ENCODE measurements around the gene EIF5B.

EIF5B gene

DNA sequence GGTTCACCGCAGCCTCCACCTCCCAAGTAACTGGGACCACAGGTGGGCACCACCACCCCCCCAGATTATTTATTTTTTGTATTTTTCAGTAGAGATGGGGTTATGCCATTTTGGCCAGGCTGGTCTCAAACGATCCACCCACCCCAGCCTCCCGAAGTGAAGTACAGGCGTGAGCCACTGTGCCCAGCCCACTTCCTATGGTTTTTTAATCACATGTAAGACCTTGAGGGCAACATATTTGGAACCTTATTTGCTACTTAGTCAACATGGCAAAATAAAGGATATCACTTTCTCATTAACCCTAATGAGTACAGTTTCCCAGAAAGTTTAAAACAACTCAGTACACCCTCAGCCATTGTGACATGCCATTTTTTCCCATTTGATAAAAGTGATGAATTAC lies 64.7 kb downstream of the EIF5B start:
- DNase-seq (ENCODE audit: low read depth) = no peak
- TF ChIP-seq, protein P1, sequence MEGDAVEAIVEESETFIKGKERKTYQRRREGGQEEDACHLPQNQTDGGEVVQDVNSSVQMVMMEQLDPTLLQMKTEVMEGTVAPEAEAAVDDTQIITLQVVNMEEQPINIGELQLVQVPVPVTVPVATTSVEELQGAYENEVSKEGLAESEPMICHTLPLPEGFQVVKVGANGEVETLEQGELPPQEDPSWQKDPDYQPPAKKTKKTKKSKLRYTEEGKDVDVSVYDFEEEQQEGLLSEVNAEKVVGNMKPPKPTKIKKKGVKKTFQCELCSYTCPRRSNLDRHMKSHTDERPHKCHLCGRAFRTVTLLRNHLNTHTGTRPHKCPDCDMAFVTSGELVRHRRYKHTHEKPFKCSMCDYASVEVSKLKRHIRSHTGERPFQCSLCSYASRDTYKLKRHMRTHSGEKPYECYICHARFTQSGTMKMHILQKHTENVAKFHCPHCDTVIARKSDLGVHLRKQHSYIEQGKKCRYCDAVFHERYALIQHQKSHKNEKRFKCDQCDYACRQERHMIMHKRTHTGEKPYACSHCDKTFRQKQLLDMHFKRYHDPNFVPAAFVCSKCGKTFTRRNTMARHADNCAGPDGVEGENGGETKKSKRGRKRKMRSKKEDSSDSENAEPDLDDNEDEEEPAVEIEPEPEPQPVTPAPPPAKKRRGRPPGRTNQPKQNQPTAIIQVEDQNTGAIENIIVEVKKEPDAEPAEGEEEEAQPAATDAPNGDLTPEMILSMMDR (conservative IDR thresholded peaks at IDR 0.05; ENCODE audit: low read depth, low read length) = no peak
- H3K4me3 ChIP-seq (ENCODE audit: low read length) = no peak overlapping the region

DNA sequence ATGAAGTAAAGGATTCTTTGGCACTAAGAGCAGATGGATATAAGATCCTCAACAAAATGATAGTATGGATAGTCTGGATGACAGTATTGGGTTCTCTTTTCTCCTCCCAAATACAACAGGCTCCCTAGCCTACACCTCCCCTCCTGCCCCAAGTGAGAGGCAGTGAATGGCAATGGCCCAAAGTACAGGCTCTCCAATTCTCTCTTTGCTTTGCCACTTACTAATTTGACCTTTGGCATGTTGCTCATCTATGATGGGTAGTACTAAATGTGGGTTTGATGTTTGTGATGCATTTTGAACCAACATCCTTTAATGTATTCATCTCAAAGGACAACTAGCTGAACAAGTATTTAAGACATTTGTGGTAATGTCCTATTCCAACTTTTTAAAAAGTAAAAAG lies 65.9 kb downstream of the EIF5B start:
- TF ChIP-seq, protein P1 (conservative IDR thresholded peaks at IDR 0.05; ENCODE audit: low read depth, low read length) = no peak
- no peak for DNase-seq (ENCODE audit: low read depth)

DNA sequence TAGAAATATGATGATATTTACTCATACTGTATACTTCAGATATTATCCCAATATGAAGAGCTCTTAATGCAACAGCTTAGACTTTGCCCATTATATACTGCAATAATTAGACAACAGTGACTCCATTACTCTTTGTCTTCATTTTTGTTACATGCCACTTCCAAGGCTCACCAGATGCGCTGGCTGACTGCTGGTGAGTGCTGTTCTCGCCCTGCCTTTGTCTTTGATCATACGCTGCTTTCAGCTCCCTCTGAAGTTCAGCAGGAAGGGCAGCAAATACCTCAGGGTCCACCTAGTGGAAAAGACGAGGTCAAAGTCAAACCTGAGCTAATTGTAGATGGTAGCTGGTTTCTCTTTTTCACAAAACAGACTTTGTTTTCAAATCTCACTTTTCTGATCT lies 66.3 kb downstream of the EIF5B start:
- TF ChIP-seq, protein P1 (conservative IDR thresholded peaks at IDR 0.05; ENCODE audit: low read depth, low read length) = peak; percentile 44

More for the DNA sequence above, 65.9 kb downstream of the EIF5B start:
- H3K4me3 ChIP-seq (ENCODE audit: low read length) = no peak overlapping the region

DNA sequence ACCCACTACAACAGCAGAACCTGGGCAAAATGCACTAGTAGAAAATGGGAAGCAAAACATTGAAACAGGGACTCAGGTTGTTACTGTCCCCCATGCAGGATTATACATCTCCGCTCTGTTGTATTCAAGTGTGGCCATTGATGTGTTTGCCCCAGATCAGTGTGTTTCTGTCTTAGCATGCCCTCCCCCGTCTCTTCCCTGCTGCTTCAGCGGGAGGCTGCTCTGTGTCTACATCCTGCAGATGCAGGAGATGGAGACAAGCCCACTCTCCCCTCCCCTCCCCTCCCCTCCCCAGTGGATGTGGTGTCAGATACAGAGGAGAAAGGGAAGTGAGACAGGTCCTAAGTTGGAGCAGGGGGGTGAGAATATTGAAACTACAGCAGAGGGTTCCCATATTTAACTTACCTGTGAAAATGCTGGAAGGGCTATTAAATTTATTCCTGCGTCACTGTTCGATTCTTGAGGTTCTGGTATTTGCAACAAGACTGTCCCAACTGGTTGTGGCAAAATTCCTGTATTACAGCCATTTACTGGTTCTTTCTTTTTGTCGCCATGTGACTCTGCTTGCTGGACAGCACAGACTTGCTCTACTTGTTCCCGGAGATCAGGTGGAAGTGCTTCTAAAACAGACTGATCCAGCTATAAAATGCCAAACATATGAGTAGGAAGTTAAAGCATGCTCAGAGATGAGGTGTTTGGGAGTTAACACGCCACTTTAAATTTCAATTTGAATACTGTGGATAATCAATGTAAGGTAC lies 67.0 kb downstream of the EIF5B start:
- DNase-seq (ENCODE audit: low read depth) = no peak
- no peak overlapping the region for H3K4me3 ChIP-seq (ENCODE audit: low read length)
- TF ChIP-seq, protein P1 (conservative IDR thresholded peaks at IDR 0.05; ENCODE audit: low read depth, low read length) = no peak

More for the DNA sequence above, 66.3 kb downstream of the EIF5B start:
- DNase-seq (ENCODE audit: low read depth) = no peak
- H3K4me3 ChIP-seq (ENCODE audit: low read length) = no peak overlapping the region

DNA sequence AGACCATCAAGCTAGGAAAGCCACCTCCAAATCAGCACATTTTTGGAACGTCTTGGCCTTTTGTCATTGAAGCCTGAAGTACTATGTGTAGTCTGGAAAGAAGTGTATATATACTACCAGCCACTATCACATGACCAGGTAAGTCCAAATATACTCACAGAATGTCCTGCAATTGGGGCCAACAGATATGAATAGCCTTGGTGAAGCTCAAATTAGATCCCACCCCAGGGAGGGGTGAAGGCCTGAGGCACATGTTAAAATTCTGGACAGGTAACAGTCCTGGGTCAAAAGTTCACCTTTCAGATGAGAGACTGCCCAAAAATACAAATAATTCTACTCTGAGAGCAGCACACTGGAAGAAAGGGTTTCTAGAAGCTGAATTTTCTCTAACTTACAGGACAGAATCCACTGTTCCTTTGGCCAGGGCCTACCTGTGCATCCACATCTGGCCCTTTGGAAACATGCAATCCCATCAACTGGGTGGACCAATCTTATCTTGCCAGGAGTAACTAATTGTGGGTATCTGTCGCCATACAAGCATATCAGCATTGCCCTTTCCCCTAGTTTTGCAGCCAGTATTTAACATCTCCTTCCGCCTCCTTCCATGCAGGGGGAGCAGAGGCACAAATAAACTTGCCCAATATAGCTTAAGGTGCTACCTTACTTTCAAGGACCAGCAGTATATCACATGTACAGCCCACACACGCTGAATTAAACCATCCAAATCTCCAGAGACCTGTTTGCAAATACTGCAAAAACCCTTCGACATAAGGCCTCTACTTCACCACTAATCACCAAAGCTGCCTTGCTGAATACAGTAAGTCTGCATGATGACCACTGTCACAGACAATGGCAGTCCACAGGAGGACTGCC lies 67.8 kb downstream of the EIF5B start:
- no peak for DNase-seq (ENCODE audit: low read depth)
- H3K4me3 ChIP-seq (ENCODE audit: low read length) = no peak overlapping the region
- TF ChIP-seq, protein P1 (conservative IDR thresholded peaks at IDR 0.05; ENCODE audit: low read depth, low read length) = no peak

DNA sequence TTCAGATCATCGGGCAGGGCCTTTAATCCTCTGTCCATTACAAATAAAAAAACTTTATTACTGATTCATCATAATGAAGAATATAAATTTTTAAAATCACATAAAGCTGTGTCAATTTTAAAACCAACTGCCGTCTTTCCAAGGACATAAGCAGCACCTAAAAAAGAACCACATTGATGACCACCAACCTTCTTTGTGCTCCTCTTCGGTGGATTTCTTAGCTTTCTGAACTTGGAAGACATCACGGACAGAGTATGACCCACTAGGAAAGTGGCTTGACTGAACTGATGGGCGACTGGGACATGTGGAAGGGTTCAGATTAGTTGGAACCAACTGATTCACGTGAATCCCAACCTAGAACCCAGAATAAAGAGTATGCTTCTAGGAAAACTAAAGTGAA lies 68.9 kb downstream of the EIF5B start:
- DNase-seq (ENCODE audit: low read depth) = no peak
- H3K4me3 ChIP-seq (ENCODE audit: low read length) = no peak overlapping the region
- TF ChIP-seq, protein P1 (conservative IDR thresholded peaks at IDR 0.05; ENCODE audit: low read depth, low read length) = no peak

Data from retinal pigment epithelial cell (primary cell).